ENCODE data around the gene GPX5. TPM values are rescaled to one million over a fixed set of nuclear protein-coding genes. Genes with fewer than 3 reads are reported as not detected.
A peak's percentile ranks its signal among the peaks of the same experiment; 100 is the strongest.
"Not testable (repeated sequence)": the region's sequence is repeated elsewhere in the genome, so short reads cannot be mapped to it uniquely, and the experiment has no call there.

Gene GPX5
- total RNA-seq, 1 experiment from 2014 or later: not detected

DNA sequence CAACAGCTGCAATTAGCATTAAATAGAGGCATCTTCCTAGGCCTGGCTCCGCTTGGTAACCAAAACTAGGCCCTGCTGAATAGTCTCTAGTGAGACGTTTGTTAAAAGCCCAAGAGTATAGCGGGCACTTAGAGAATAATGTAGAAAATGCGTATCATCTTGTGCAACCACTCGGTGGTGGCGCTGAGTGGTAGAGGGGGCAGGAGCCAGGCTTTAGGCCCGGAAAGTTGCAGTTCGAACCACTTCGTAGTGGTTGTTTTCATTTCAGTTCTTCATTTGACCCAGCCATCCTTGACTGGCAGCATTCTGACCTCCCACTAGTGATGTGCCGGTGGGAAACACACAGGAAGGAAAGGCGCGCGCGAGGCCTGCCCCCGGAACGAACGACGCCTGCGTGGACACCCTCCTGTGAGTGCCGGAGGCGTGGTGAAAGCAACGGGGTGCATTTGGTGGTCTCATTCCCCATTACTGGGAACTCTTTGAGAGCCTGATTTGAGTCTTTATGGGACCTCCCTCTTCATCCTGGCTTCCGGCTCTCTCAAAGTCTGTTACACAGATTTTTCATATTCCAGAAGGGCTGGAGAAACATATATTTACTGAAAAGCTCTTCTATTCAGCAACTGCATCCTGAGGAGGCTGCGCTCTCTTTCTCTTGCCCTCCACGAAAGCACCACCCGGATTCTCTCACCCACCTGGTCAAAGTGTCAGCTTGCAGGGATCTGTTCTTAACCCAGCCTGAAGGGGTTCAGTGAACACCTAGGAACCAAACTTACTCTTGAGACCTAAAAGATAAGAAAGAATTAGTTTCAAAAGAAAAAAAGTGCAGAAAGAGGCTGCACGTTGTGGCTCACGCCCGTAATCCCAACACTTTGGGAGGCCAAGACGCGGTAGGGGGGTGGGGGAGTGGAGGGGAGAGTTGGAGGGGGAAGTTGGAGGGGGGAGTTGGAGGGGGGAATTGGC is 18.2 kb downstream of the GPX5 start:
- Histone ChIP-seq H3K27me3 (replicated peaks; ENCODE audit: insufficient read depth, low read depth, low read length, poor library complexity) (peaks cover 2% of the 10 kb centered on the region), H3K9me3 (ENCODE audit: low read depth, low read length, poor library complexity, severe bottlenecking) (no peaks in the 10 kb centered on the region), H3K4me1 (ENCODE audit: insufficient read depth, low read length, poor library complexity, severe bottlenecking) (peaks cover 3% of the 10 kb centered on the region), H3K4me3 (ENCODE audit: low read depth, low read length, poor library complexity, severe bottlenecking) (peak overlapping the region; percentile 39), H3K27ac (ENCODE audit: low read depth, low read length, poor library complexity, severe bottlenecking) (no peak overlapping the region), H3K36me3 (ENCODE audit: insufficient read depth, low read length, poor library complexity, severe bottlenecking) (no peaks in the 10 kb centered on the region)
- no TSS peak for BruUV-seq (replicated peaks)
- no peak for DNase-seq (ENCODE audit: low spot score)
- POLR2A ChIA-PET (ENCODE audit: low non-redundant PET): no interaction called here
- TF ChIP-seq EZH2 (IDR thresholded peaks at IDR 0.05; ENCODE audit: borderline replicate concordance, low read depth, low read length, poor library complexity, severe bottlenecking): no peak
- TF ChIP-seq, protein P1, sequence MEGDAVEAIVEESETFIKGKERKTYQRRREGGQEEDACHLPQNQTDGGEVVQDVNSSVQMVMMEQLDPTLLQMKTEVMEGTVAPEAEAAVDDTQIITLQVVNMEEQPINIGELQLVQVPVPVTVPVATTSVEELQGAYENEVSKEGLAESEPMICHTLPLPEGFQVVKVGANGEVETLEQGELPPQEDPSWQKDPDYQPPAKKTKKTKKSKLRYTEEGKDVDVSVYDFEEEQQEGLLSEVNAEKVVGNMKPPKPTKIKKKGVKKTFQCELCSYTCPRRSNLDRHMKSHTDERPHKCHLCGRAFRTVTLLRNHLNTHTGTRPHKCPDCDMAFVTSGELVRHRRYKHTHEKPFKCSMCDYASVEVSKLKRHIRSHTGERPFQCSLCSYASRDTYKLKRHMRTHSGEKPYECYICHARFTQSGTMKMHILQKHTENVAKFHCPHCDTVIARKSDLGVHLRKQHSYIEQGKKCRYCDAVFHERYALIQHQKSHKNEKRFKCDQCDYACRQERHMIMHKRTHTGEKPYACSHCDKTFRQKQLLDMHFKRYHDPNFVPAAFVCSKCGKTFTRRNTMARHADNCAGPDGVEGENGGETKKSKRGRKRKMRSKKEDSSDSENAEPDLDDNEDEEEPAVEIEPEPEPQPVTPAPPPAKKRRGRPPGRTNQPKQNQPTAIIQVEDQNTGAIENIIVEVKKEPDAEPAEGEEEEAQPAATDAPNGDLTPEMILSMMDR (conservative IDR thresholded peaks at IDR 0.05; ENCODE audit: low read depth, low read length): no peak
- CTCF ChIA-PET: no interaction called here
- intact Hi-C loops (cut with micrococcal nuclease; ENCODE audit: unreplicated experiment): loop anchor here (5.0 kb wide), 2 partner anchors 43 to 138 kb away; a partner anchor contains a TSS

DNA sequence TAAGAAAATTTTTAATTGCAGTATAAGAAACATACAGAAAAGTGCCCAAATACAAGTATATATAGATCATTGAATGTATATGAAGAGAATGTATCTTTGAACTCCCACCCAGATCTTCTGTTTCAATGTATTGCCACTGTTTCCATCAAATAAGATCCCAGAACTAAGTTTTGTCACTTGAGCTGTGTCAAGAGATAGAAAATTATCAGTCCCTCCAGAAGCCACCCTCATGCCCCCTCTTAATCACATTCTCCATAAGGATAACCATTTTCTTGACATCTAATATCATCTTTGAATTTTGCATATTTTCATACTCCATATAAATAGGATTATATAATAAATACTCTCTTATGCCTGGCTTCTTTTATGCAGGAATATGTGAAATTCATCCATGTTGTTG is 20.3 kb downstream of the GPX5 start:
- POLR2A ChIA-PET (ENCODE audit: low non-redundant PET): no interaction called here
- no peak for TF ChIP-seq EZH2 (IDR thresholded peaks at IDR 0.05; ENCODE audit: borderline replicate concordance, low read depth, low read length, poor library complexity, severe bottlenecking)
- TF ChIP-seq, protein P1 (conservative IDR thresholded peaks at IDR 0.05; ENCODE audit: low read depth, low read length): no peak
- no peaks in the 10 kb centered on the region for H3K9me3 ChIP-seq (ENCODE audit: low read depth, low read length, poor library complexity, severe bottlenecking)
- peaks cover 3% of the 10 kb centered on the region for H3K4me1 ChIP-seq (ENCODE audit: insufficient read depth, low read length, poor library complexity, severe bottlenecking)
- no peak for DNase-seq (ENCODE audit: low spot score)
- no peak overlapping the region for H3K27ac ChIP-seq (ENCODE audit: low read depth, low read length, poor library complexity, severe bottlenecking)
- intact Hi-C loops (cut with micrococcal nuclease; ENCODE audit: unreplicated experiment): no loop called here
- no TSS peak for BruUV-seq (replicated peaks)
- no peaks in the 10 kb centered on the region for H3K36me3 ChIP-seq (ENCODE audit: insufficient read depth, low read length, poor library complexity, severe bottlenecking)
- CTCF ChIA-PET: no interaction called here
- H3K27me3 ChIP-seq (replicated peaks; ENCODE audit: insufficient read depth, low read depth, low read length, poor library complexity): peaks cover 2% of the 10 kb centered on the region
- no peak overlapping the region for H3K4me3 ChIP-seq (ENCODE audit: low read depth, low read length, poor library complexity, severe bottlenecking)

DNA sequence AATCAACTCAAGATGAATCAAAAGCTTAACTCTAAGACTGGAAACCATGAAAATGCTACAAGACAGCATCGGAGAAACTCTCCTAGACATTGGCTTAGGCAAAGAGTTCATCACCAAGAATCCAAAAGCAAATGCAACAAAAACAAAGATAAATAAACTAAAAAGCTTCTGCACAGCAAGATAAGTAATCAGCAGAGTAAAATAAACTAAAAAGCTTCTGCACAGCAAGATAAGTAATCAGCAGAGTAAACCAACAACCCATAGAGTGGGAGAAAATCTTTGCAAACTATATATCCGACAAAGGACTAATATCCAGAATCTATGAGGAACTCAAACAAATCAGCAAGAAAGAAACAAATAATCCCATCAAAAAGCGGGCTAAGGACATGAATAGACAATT is 21.3 kb downstream of the GPX5 start:
- H3K4me1 ChIP-seq (ENCODE audit: insufficient read depth, low read length, poor library complexity, severe bottlenecking); POLR2A ChIA-PET (ENCODE audit: low non-redundant PET); BruUV-seq (replicated peaks); H3K9me3 ChIP-seq (ENCODE audit: low read depth, low read length, poor library complexity, severe bottlenecking); H3K27me3 ChIP-seq (replicated peaks; ENCODE audit: insufficient read depth, low read depth, low read length, poor library complexity); intact Hi-C loops (cut with micrococcal nuclease; ENCODE audit: unreplicated experiment); H3K4me3 ChIP-seq (ENCODE audit: low read depth, low read length, poor library complexity, severe bottlenecking); DNase-seq (ENCODE audit: low spot score); H3K36me3 ChIP-seq (ENCODE audit: insufficient read depth, low read length, poor library complexity, severe bottlenecking); H3K27ac ChIP-seq (ENCODE audit: low read depth, low read length, poor library complexity, severe bottlenecking); CTCF ChIA-PET: not testable (repeated sequence)
